Lower leg skin (tissue), 3 donors: Measurements from ENCODE around the gene COL13A1.

ENCODE experiments used
- POLR2A ChIP-seq, 2 donors: fragments of 450-650 bp; IDR thresholded peaks; one replicate each; pipeline ENCODE4 v1.6.1; 2016 to 2017; ENCODE audit warnings: antibody characterized with exemption in 2 of 2, mild to moderate bottlenecking in 1 of 2, moderate library complexity in 1 of 2
- TF ChIP-seq, protein P1 (sequence below), 3 donors: fragments of 450-650 bp; IDR thresholded peaks; one replicate each; pipeline ENCODE4 v1.5.1; 2016; ENCODE audit warnings: antibody characterized with exemption in 3 of 3, mild to moderate bottlenecking in 3 of 3, moderate library complexity in 2 of 3

DNA sequence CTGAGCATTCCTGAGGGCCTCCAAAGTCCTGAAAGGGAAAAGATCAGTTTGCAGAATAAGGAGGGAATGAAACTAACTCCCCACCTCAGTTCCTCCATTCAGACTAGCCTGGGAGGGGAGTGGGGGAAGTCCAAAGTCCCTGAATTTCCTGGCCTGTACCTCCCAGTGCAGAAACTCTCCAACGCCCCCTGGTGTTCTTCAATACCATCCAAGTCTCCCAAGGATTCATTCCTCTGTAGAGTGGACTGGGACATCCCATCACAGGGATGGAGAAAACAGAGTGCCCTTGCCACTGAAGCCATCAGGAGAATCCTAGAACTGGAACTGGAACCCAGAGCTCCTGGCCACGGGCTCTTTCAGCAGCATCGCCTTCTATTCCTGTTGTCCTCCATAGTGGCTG lies 1.6 kb upstream of the COL13A1 start:
- TF ChIP-seq, protein P1, sequence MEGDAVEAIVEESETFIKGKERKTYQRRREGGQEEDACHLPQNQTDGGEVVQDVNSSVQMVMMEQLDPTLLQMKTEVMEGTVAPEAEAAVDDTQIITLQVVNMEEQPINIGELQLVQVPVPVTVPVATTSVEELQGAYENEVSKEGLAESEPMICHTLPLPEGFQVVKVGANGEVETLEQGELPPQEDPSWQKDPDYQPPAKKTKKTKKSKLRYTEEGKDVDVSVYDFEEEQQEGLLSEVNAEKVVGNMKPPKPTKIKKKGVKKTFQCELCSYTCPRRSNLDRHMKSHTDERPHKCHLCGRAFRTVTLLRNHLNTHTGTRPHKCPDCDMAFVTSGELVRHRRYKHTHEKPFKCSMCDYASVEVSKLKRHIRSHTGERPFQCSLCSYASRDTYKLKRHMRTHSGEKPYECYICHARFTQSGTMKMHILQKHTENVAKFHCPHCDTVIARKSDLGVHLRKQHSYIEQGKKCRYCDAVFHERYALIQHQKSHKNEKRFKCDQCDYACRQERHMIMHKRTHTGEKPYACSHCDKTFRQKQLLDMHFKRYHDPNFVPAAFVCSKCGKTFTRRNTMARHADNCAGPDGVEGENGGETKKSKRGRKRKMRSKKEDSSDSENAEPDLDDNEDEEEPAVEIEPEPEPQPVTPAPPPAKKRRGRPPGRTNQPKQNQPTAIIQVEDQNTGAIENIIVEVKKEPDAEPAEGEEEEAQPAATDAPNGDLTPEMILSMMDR (IDR thresholded peaks at IDR 0.05): no peak
- no peak for TF ChIP-seq POLR2A (IDR thresholded peaks at IDR 0.05)
